B cell (primary cell): Measurements from ENCODE around the gene BANP. TPM values are rescaled to one million over a fixed set of nuclear protein-coding genes. Genes with fewer than 3 reads are reported as not detected.

Source experiments
- ATAC-seq: fragments of 200-7000 bp; cut with Tn5 transposase; one replicate; pipeline ENCODE4 v1.10.0; 2021; ENCODE audit warnings: low read depth, mild to moderate bottlenecking, moderate number of reproducible peaks, moderate library complexity
- CTCF ChIA-PET: fragments of 350-600 bp; sonication (Branson Sonifier 250); formaldehyde crosslinking; loops from one replicate; lab custom pipeline; 2021; ENCODE audit warnings: antibody characterized with exemption, inconsistent platforms; lab: Charles Lee
- POLR2A ChIA-PET: fragments of 350-600 bp; sonication (Branson Sonifier 250); formaldehyde crosslinking; loops from one replicate; lab custom pipeline; 2021; ENCODE audit warnings: antibody characterized with exemption; lab: Charles Lee
- DNase-seq: peaks from one replicate; pipeline ENCODE4 v3.0.0; 2013
- H2AFZ ChIP-seq: 2 replicates; pipeline ENCODE4 v1.6.1; 2012; ENCODE audit warnings: mild to moderate bottlenecking, low read depth, low read length; ENCODE audit not compliant: insufficient read depth, poor library complexity, severe bottlenecking
- H3K27ac ChIP-seq, 2 donors: 1 replicate in 1 of 2; 2 replicates in 1 of 2; pipeline ENCODE4 v1.5.1; 2012 to 2013; ENCODE audit warnings: low read length in 2 of 2, mild to moderate bottlenecking in 2 of 2, moderate library complexity in 1 of 2
- H3K27me3 ChIP-seq, 4 experiments: fragments of 200-600 bp in 1 of 4; sonication (generic) in 1 of 4; replicated peaks in 1 of 4; 1 replicate in 2 of 4; 2 replicates in 2 of 4; pipeline versions ENCODE4 v1.6.1 to v1.7.0; 2013 to 2016; ENCODE audit warnings: low read length in 3 of 4, mild to moderate bottlenecking in 2 of 4, mixed read lengths in 1 of 4, moderate library complexity in 1 of 4; ENCODE audit not compliant: insufficient read depth in 4 of 4, control insufficient read depth in 3 of 4; ENCODE audit errors: control extremely low read depth in 1 of 4
- H3K36me3 ChIP-seq, 2 experiments: replicated peaks in 1 of 2; 1 replicate in 1 of 2; 2 replicates in 1 of 2; pipeline versions ENCODE4 v1.6.1 to v1.7.1; 2013; ENCODE audit warnings: low read length in 1 of 2; ENCODE audit not compliant: insufficient read depth in 2 of 2, control insufficient read depth in 1 of 2; ENCODE audit errors: control extremely low read depth in 1 of 2, extremely low read depth in 1 of 2
- H3K4me1 ChIP-seq, 2 donors: fragments of 200-600 bp in 1 of 2; sonication (generic) in 1 of 2; 1 replicate in 1 of 2; 2 replicates in 1 of 2; pipeline versions ENCODE4 v1.5.1 to v1.6.1; 2013 to 2017; ENCODE audit warnings: low read length in 2 of 2; ENCODE audit not compliant: control insufficient read depth in 2 of 2, insufficient read depth in 2 of 2
- H3K4me2 ChIP-seq: replicated peaks from 2 replicates; pipeline ENCODE3; 2012; ENCODE audit warnings: mild to moderate bottlenecking, low read depth, low read length; ENCODE audit not compliant: poor library complexity, severe bottlenecking
- H3K4me3 ChIP-seq, 5 experiments: fragments of 200-600 bp in 1 of 5; sonication (generic) in 1 of 5; 1 replicate in 3 of 5; 2 replicates in 2 of 5; pipeline versions ENCODE4 v1.5.1 to v1.7.0; 2011 to 2016; ENCODE audit warnings: low read length in 4 of 5, mild to moderate bottlenecking in 4 of 5, low read depth in 2 of 5, control low read depth in 1 of 5, moderate library complexity in 1 of 5; ENCODE audit not compliant: insufficient read depth in 1 of 5; ENCODE audit errors: control extremely low read depth in 1 of 5, extremely low read depth in 1 of 5
- H3K79me2 ChIP-seq: fragments of 200-600 bp; sonication (generic); one replicate; pipeline ENCODE4 v1.6.0; 2016; ENCODE audit warnings: low read length; ENCODE audit not compliant: control insufficient read depth, insufficient read depth
- H3K9ac ChIP-seq: fragments of 200-600 bp; sonication (generic); 2 replicates; pipeline ENCODE4 v1.6.1; 2017; ENCODE audit warnings: mild to moderate bottlenecking, low read length, moderate library complexity
- H3K9me3 ChIP-seq, 3 donors: one replicate each; pipeline versions ENCODE4 v1.6.1 to v1.7.1; 2013; ENCODE audit warnings: low read length in 2 of 3; ENCODE audit not compliant: control insufficient read depth in 2 of 3, insufficient read depth in 1 of 3; ENCODE audit errors: control extremely low read depth in 1 of 3
- H4K20me1 ChIP-seq: 2 replicates; pipeline ENCODE4 v1.6.0; 2012; ENCODE audit warnings: mild to moderate bottlenecking, low read length; ENCODE audit not compliant: insufficient read depth, control insufficient read depth, poor library complexity, severe bottlenecking
- H3K27ac Mint-ChIP-seq: one replicate; pipeline ENCODE4 v1.8.0; 2021; ENCODE audit warnings: mixed read lengths
- H3K27me3 Mint-ChIP-seq: one replicate; pipeline ENCODE4 v1.8.0; 2021; ENCODE audit warnings: mixed read lengths
- H3K4me1 Mint-ChIP-seq: one replicate; pipeline ENCODE4 v1.8.0; 2021; ENCODE audit warnings: mixed read lengths
- H3K4me3 Mint-ChIP-seq: one replicate; pipeline ENCODE4 v1.8.0; 2021; ENCODE audit warnings: mixed read lengths
- H3K9me3 Mint-ChIP-seq: one replicate; pipeline ENCODE4 v1.8.0; 2022; ENCODE audit warnings: mixed read lengths; ENCODE audit not compliant: insufficient read depth
- EZH2 ChIP-seq: IDR thresholded peaks from 2 replicates; pipeline ENCODE4 v1.6.1; 2012; ENCODE audit warnings: borderline replicate concordance, low read depth, mild to moderate bottlenecking, moderate library complexity, low read length; ENCODE audit not compliant: insufficient read depth, poor library complexity, severe bottlenecking
- WGBS: methylation state at CpG from one replicate; pipeline ENCODE4 v1.1.5; 2013; ENCODE audit warnings: missing lambda C conversion rate; ENCODE audit not compliant: insufficient coverage; 5-methylcytosine and 5-hydroxymethylcytosine counted together
- intact Hi-C: fragments of 100-400 bp; cut with micrococcal nuclease; formaldehyde crosslinking; loops from one replicate; pipeline ENCODE4 v1.10.0; 2022
- polyA plus RNA-seq: library from polyadenylated mRNA; depleted of rRNA; stranded (reverse); fragments of >200 nt; gene quantifications from 2 replicates; pipeline ENCODE4 v1.2.3, GENCODE V29; 2012
- total RNA-seq, 2 donors: library from RNA; stranded (reverse); fragments of 120-200 nt in 1 of 2; gene quantifications; 1 replicate in 1 of 2; 2 replicates in 1 of 2; pipeline versions ENCODE4 v1.2.3 to v1.2.4, GENCODE V29; 2013 to 2022
- TF ChIP-seq, protein P1 (sequence below): fragments of 200-600 bp; IDR thresholded peaks from one replicate; pipeline ENCODE4 v1.8.0; 2022; ENCODE audit warnings: antibody characterized with exemption, mild to moderate bottlenecking

The BANP gene
- total and polyA plus RNA-seq, 2 donors (not counting 1 experiment from before 2014, with no cell fraction given) = 44.4 to 181 TPM

DNA sequence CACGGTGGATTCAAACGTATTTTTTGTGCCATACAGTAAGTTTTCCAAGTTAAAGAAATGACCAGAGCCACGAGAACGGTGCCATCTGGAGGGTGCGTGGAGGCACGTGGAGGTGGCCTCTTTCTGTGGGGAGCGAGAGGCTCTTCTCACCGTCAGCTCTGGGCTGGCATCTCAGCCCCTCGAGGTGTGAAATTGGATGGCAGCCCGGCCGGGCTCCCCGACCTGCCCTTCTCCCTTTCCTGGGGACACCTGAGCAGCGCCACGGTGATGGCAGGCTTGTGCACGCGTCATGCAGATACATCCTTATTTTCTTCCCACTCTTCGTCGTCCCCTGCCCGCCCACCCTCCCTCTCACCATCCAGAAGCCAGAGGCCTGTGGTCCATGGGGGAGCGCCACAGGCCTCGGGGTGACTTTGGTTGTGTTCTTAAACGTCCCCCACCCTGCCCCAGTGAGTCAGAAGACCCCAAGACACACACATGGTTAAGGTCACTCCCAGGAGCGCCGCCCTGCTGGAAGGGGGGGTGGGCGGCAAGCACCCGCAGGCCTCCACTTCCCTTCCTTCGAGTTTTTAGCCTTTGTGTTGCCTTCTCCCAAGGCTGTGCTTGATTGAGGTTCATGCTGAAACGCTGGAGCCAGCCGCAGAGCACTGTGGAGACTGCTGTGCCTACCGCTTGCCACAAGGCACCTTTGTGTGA, 109.4 kb downstream of the BANP start:
- no peaks in the 10 kb centered on the region for H3K27me3 Mint-ChIP-seq
- no peaks in the 10 kb centered on the region for H3K9me3 Mint-ChIP-seq
- peaks cover 12% of the 10 kb centered on the region for H4K20me1 ChIP-seq
- no peak for TF ChIP-seq EZH2
- TF ChIP-seq, protein P1, sequence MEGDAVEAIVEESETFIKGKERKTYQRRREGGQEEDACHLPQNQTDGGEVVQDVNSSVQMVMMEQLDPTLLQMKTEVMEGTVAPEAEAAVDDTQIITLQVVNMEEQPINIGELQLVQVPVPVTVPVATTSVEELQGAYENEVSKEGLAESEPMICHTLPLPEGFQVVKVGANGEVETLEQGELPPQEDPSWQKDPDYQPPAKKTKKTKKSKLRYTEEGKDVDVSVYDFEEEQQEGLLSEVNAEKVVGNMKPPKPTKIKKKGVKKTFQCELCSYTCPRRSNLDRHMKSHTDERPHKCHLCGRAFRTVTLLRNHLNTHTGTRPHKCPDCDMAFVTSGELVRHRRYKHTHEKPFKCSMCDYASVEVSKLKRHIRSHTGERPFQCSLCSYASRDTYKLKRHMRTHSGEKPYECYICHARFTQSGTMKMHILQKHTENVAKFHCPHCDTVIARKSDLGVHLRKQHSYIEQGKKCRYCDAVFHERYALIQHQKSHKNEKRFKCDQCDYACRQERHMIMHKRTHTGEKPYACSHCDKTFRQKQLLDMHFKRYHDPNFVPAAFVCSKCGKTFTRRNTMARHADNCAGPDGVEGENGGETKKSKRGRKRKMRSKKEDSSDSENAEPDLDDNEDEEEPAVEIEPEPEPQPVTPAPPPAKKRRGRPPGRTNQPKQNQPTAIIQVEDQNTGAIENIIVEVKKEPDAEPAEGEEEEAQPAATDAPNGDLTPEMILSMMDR = no peak
- H3K9ac ChIP-seq = no peak overlapping the region
- H3K27me3 ChIP-seq = no peaks in the 10 kb centered on the region
- no peak overlapping the region for H3K4me3 ChIP-seq
- peaks cover 0 to 52% of the 10 kb centered on the region in 2 experiments for H3K36me3 ChIP-seq
- peak overlapping the region; percentile 26 for H3K27ac Mint-ChIP-seq
- DNase-seq = no peak
- intact Hi-C loops = no loop called here
- H3K4me2 ChIP-seq = no peak overlapping the region
- ChIA-PET POLR2A (no interaction called here), CTCF (interaction anchor here (0.8 kb wide), 1 partner anchor 1298 kb away, joined by 3 read pairs; no protein-coding TSS in a partner anchor)
- peaks cover 0 to 5% (median 0%) of the 10 kb centered on the region in 3 donors for H3K9me3 ChIP-seq
- no peak overlapping the region for H3K27ac ChIP-seq
- H3K4me3 Mint-ChIP-seq = no peak overlapping the region
- H3K79me2 ChIP-seq = peaks cover 55% of the 10 kb centered on the region
- peaks cover 0 to 1% of the 10 kb centered on the region in 2 donors for H3K4me1 ChIP-seq
- H3K4me1 Mint-ChIP-seq = no peaks in the 10 kb centered on the region
- 95% methylated on average over 24 of the region's 30 CpGs for WGBS
- no peak overlapping the region for H2AFZ ChIP-seq
- ATAC-seq = no peak
